Umbilical cord (tissue), 2 donors: ENCODE measurements around the gene SLC1A2. TPM values are rescaled to one million over a fixed set of nuclear protein-coding genes. Genes with fewer than 3 reads are reported as not detected.

ENCODE experiments used
- DNase-seq: peaks from one replicate; pipeline ENCODE4 v3.0.0-alpha.2; 2015; ENCODE audit warnings: low spot score
- total RNA-seq: library from RNA; depleted of rRNA; stranded (reverse); fragments of >200 nt; gene quantifications from one replicate; pipeline ENCODE4 v1.2.3, GENCODE V29; 2014; ENCODE audit warnings: low replicate concordance; ENCODE audit not compliant: insufficient read depth

The SLC1A2 gene
- total RNA-seq, 1 donor from 2014 or later: 12.0 TPM

DNA sequence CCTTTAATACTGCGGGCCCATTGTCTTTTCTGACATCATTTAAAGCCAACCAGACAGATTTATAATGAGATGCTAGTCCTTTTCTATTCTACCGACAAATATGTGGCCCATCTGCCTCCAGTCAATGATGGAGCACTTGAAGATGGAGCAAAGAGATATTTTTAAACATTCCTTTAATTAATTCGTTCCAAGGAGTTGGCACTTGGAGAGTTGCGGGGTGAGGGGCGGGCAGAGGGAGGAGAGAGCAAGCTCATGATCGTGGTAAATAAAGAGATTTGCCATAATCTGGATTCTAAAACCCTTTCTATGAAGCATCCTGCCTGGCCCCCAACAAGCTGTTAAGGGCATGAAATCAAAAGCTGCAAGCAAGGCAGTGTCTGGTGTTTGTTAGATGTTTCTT lies 5.0 kb downstream of the SLC1A2 start:
- DNase-seq: peak; percentile 50

DNA sequence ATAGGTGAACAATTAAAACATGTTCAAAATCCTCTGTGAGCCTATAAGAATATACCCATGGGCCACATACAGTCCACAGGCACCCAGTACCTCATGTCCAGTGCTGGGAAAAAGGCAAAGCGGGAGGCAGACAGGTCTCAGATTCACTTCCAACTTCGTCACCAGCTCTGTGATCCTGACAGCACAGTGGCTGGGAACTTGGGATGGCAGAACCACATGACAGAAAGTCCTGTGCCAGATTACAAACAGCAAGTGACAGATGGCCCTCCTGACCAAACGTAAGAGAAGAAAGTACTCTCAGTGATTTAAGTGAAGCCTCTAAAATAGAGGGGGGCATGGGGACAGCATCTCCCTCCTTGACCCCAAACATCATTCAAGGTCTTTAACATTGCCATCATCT lies 5.8 kb downstream of the SLC1A2 start:
- no peak for DNase-seq

GRCh38 chr11:35412285-35412684 lies 7.1 kb downstream of the SLC1A2 start:
- peak; percentile 25 for DNase-seq

- DNase-seq: no peak
These were observed 12.3 kb downstream of the SLC1A2 start for GRCh38 chr11:35407041-35407440.

DNA sequence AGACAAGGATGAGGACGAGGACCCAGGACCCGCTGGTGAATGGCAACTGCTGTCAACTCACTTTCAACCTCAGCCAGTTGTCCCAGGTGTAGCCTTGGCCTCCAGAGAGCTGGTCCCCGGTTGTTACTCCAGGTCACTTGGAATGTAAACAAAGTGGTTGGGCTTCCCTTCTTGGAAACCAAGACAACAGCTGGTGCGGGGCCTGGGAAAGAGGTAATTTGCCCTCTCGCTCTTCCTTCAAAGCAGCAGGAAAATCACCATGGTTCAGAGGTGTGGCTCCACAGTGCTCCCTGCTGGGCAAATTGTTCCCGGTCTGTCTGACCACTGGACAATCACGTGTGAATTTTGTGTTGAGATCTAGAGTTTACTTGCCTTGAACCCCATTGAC lies 15.0 kb downstream of the SLC1A2 start:
- no peak for DNase-seq

DNA sequence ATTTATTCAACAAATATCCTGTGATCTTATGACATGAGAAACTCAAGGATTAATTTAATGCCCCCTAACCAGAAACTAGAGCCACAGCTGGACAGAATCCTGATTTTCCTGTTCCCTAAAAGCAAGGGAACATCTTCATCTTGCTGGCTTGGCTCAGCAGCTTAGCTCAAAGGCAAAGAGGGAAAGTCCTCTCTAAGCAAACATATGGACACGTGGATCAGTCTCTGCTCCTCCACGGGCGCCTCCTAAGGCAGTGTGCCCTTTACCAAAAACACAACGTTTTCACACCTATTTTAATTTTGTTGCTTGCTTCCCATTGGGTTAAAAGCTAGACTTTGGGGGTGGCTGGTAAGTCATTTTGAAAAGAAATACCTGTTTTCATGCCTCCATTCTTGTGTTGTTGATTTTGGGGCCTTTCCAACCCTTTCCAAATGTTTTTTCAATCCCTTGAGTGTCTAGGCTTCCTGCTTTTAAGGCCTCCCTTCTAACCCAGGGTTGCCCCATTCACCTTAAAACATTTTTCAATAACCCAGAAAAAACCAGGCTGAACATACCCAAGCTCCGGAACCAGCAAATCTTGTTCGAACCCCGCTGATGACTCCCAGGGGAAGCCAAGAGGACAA lies 15.5 kb downstream of the SLC1A2 start:
- peak; percentile 35 for DNase-seq

DNA sequence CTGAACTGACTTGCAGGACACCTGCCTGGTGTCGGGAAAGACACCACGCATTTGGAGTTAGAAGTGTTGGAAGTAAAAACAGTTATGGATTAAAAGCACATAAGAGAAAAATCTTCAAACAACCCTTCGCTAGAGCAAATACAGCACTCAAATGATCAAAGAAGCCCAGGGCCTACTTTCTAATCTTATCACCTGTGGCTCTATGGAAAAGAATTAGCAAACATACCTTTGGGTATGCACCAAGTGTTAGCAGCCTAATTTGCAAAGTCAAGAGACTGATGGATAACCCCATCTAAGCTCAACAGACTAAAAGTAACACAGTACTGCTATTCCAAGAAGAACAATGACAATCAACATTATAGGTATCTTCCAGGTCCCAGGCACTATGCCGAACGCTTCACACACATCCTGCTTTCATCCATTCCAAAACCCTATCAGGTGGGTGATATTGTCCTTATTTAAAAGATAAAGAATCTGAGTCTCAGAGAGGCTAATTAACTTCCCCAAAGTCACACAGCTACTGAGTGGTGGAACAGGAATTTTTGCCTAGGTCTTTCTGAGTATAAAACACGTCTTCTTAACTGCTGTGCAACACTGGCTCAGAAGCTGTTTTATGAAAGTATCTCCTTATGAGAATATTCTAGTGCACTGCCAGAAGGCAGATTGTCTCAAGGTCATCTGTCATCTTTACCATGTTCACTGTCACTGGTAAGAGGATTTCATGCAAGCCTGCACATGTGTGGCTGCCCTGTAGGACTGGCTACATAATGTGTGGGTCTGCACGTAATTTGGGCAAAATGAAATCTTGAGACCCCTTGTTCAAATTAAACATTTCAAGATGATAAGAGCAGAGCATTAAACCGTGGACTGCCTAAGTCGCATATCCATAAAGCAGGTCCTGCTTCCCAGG lies 16.4 kb downstream of the SLC1A2 start:
- DNase-seq: peak; percentile 65

DNA sequence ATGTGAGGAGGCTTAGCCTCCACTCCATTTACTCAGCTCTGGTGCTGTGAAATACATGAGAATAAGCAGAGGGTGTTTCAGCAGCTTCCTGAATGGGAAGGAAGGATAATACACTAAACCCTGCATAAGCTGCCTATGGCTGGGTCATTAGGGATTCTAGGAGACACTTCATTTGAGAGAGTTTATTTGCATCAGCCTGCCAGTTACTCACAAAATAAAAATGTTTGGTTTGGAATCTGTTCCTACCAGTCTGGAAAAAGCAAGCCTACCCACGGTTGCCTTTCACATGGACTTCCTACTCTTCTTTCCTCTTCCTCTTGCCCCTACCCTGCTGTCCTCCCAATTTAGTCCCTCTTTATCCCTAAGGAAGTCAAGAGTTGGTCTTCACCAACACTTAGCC lies 20.5 kb downstream of the SLC1A2 start:
- peak; percentile 60 for DNase-seq

DNA sequence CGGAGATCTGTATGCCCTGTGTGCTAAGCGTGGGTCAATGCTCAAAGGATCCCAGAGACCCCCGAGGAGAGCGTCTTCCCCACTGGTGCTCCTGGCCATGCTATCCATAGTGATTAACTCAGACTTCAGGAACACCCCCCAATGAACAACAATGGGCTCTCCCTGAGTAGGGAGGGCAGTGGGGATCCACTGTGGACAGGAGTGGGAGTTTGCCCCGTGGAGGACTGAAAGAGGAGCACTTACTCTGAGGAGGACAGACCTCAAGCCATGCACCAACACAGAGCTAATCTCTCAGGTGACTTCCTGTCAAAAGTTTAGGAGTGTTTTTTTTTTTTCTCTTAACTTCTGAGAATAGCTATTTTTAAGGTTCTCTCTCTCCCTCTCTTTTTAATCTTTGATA lies 24.4 kb downstream of the SLC1A2 start:
- DNase-seq: no peak

DNA sequence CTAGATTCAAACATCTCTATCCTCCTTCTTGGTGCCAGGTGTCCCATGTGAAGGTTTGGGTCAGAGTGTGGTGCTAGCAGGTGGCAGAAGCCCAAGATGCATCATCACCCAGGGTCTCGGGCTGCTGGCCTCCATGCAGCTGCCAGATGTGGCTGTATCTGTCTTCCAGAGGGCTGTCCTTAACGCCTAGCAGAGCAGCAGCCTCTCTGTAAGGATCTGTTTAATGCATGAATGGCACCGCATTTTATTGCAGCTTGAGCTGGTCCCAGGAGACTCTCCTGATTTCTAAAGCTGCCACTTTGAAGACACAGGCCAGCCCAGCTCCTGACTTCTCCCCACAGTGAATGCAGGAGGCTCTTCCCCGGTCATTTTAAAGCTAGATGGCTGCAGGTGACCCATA lies 26.3 kb downstream of the SLC1A2 start:
- no peak for DNase-seq

- DNase-seq: peak; percentile 84
These were observed 27.3 kb downstream of the SLC1A2 start for GRCh38 chr11:35391922-35392688.

DNA sequence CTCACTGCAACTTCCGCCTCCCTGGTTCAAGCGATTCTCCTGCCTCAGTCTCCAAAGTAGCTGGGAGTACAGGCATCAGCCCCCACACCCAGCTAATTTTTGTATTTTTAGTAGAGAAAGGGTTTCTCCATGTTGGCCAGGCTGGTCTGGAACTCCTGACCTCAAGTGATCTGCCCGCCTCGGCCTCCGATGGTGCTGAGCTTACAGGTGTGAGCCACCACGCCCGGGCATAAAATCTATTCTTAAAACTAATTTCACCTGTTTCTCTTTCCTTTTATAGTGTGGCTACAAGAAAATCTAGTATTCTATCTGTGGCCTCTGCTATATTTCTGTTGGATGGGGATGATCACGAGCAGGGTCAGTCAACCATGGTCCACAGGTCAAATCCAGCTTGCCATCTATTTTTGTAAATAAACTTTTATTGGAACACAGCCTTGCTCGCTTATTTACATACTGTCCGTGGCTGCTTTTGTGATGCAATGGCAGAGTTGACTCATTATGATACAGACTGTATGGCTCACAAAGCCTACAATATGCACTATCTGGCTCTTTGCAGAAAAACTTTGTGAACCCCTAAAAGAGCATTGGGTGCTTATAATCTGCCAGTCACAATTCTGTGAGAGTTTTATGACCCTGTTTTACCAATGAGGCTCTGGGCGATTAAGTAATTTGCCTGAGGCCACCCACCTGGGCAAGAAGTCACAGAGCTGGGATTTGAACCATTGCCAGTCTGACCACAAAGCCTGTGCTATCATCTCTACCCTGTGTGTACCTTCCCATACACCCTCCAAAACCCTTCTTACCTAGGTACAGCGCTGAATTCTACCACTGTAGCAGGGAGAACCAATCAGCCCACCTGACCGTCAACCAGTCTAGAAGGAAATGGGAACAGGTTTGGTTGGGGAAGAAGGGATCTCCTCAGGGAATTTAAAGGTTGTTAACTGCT lies 28.3 kb downstream of the SLC1A2 start:
- DNase-seq: no peak

DNA sequence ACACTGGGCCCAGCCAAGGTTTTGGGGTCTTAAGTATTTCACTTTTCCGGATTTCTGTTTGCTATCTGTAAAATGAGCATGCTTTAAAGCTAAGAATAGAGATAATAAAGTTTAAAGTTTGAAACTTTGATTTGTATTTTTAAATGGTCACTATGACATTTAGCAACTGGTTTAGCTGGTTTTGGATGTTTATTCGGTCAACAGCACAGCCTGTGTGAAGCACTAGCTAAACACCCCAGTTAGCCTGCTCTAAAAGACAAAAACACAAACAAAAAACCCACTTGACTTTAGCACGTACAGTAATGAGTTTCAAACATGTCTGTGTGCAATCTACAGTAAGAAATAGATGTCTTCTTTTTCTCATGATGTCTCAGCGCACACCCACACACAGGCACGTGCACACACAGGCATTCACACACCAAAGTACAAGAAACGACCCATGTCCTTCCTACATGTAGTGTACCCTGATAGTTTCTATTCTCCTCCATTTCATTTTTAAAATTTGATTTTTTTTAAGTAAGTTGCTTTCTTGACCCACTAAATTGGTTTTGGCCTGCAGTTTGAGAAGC lies 29.4 kb downstream of the SLC1A2 start:
- no peak for DNase-seq

GRCh38 chr11:35389112-35389511 lies 30.2 kb downstream of the SLC1A2 start:
- no peak for DNase-seq

- DNase-seq: no peak
These were observed 31.3 kb downstream of the SLC1A2 start for GRCh38 chr11:35388061-35388460.

DNA sequence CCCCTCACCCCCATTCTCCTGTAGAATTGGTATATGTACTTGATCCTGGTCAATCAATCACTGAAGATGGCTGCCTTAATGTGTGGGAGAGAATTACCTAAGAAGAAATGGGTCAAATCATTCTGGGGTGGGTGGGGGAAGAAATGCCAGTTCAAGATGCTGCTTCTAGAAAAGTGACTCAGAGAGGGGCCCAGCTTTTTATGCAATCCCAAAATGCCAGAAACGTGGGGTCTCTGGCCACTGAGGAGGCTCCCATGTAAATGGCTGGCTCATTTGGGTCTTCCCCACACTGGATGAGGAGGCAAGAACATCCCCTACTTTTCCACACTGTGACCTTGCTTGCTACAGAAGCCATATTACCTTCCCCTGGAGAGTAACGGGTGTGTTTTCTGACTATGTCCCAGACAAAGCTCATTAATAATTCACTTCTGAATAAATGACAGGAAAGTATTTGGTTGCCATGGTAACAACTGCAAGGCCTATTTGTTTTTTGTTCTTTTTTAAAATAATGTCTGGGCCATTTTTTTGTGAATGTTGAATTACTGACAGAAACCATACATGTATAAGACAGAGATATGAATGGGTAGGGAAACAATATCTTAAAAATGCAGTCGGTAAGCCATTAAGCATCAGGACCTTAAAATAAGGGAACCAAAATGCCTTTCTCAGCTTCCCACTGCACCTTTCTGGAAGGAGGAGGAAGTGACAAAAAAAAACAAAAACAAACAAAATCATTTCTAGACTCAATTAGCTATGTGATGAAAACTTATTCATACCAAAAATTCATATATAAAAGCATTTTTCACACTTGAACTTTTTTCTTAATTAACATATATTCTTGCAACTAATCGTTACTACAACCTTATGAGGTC lies 32.0 kb downstream of the SLC1A2 start:
- peak; percentile 39 for DNase-seq

DNA sequence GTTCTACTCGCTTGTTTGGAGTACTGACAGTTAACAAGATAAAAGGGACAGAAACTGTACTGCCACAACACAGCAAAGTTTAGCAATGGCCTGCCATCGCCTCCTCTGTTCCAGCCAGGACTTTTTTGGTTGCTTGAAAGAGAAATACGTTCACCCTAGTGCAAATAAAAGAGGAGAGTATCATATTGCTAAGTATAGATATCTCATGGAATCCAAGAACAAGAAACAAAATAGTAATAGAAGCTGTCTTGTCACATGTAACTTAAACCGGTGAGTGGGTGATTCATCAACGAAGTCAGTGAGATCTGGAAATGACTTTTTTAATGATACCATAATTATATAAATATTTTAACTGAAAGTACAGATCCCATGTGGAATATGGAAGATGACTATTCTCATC lies 35.4 kb downstream of the SLC1A2 start:
- no peak for DNase-seq

GRCh38 chr11:35381709-35382322 lies 37.5 kb downstream of the SLC1A2 start:
- no peak for DNase-seq

DNA sequence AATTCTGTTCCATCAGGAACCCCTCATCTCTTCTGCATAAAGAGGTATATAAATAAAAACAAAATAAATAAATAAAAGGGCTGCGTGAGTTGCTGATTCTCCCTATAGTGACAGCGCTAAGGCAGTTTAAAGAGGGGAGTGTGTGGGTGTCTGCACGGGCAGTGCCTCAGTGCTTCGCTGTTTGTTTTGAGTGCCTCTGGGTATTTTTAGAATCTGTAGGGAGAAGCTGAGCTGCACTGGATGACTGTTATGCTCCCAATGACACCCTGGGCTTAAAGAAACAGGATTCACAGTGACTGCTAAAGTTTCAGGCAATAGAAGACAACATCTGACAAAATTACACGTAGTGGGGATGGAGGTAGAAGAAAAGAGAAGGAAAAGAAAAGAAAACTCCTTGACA lies 38.8 kb downstream of the SLC1A2 start:
- no peak for DNase-seq
